Upper lobe of left lung (tissue), 4 donors: ENCODE data around the gene SMIM29.

Experiments
- EP300 ChIP-seq, 4 donors: sonication (generic); formaldehyde crosslinking; IDR thresholded peaks; one replicate each; pipeline ENCODE4 v1.5.1; 2017; ENCODE audit warnings: antibody characterized with exemption in 4 of 4, control low read depth in 2 of 4
- POLR2A ChIP-seq, 4 donors: fragments of 450-650 bp; IDR thresholded peaks; one replicate each; pipeline ENCODE4 v1.5.1; 2016 to 2017; ENCODE audit warnings: antibody characterized with exemption in 4 of 4, mild to moderate bottlenecking in 2 of 4
- TF ChIP-seq, protein P1 (sequence below), 6 experiments: fragments of 450-650 bp in 4 of 6; fragments of 200-600 bp in 2 of 6; sonication (generic) in 2 of 6; IDR thresholded peaks; one replicate each; pipeline ENCODE4 v1.5.1; 2016 to 2019; ENCODE audit warnings: antibody characterized with exemption in 6 of 6

DNA sequence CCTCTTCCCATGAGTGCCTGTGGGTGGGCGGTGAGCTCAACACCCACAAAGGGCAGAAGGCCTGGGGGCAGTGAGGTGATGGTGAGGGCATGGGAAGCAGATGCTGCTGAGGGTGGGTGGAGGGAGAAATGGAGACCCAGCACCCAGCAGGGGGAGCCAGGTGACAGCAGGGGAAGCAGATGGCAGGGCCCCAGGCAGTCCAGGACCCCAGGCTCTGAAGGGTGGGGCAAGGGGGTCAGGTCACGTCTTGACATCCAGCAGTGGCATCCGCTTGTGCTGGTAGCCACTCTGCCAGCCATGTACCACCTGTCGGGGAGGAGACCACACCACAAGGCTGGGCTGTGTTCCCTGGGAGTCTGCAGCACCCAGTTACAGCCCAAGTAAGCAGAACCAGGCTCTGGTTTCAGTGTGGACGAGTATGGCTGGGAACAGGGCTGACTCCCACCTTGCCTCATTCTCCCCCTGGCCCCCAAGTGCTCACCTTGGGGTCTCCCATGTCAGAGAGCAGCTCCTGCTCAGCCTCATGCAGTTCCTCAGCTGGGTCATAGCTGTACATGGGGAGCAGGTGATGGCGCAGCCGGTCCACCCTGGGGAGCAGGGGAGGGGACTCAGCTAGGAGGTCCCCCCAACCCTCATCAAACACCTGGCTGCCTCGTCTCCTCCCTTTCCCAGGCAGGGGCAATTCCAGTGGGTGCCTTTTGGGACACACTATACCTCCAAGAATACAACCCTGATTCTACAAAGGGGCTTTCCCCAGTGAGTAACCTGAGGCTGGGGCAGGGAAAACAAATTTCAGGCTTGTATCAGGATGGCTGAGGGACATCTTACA lies 2.0 kb downstream of the SMIM29 start:
- TF ChIP-seq EP300 (IDR thresholded peaks at IDR 0.05) (no peak), POLR2A (IDR thresholded peaks at IDR 0.05) (no peak)
- TF ChIP-seq, protein P1, sequence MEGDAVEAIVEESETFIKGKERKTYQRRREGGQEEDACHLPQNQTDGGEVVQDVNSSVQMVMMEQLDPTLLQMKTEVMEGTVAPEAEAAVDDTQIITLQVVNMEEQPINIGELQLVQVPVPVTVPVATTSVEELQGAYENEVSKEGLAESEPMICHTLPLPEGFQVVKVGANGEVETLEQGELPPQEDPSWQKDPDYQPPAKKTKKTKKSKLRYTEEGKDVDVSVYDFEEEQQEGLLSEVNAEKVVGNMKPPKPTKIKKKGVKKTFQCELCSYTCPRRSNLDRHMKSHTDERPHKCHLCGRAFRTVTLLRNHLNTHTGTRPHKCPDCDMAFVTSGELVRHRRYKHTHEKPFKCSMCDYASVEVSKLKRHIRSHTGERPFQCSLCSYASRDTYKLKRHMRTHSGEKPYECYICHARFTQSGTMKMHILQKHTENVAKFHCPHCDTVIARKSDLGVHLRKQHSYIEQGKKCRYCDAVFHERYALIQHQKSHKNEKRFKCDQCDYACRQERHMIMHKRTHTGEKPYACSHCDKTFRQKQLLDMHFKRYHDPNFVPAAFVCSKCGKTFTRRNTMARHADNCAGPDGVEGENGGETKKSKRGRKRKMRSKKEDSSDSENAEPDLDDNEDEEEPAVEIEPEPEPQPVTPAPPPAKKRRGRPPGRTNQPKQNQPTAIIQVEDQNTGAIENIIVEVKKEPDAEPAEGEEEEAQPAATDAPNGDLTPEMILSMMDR (IDR thresholded peaks at IDR 0.05), result peak in 3 of 6 experiments; percentile 10 to 21 (median 17)
